GM18505 (cell line): Measurements from ENCODE around the gene SEMA4C.

ENCODE experiments used
- ATAC-seq: cut with Tn5 transposase; IDR thresholded peaks from one replicate; pipeline ENCODE4 v1.9.1; 2021; ENCODE audit not compliant: unreplicated experiment
- POLR2A ChIP-seq: IDR thresholded peaks from 4 replicates; pipeline ENCODE4 v1.6.1; 2011; ENCODE audit warnings: borderline replicate concordance; ENCODE audit not compliant: insufficient read depth, insufficient read length; ENCODE audit errors: extremely low read depth

SEMA4C gene

GRCh38 chr2:96842600-96842999, 27.3 kb downstream of the SEMA4C start:
- ATAC-seq: no peak

GRCh38 chr2:96841701-96842495, 28.0 kb downstream of the SEMA4C start:
- no peak for ATAC-seq
- TF ChIP-seq POLR2A: no peak

More at GRCh38 chr2:96842600-96842999, 27.3 kb downstream of the SEMA4C start:
- no peak for TF ChIP-seq POLR2A

- ATAC-seq: no peak
- TF ChIP-seq POLR2A: no peak
Observed at GRCh38 chr2:96839875-96840850, 29.7 kb downstream of the SEMA4C start.

GRCh38 chr2:96839293-96839874, 30.5 kb downstream of the SEMA4C start:
- ATAC-seq: peak; percentile 67
- no peak for TF ChIP-seq POLR2A

GRCh38 chr2:96838345-96839292, 31.3 kb downstream of the SEMA4C start:
- peak; percentile 8 for ATAC-seq

GRCh38 chr2:96837575-96837974, 32.3 kb downstream of the SEMA4C start:
- ATAC-seq: no peak
- no peak for TF ChIP-seq POLR2A

More at GRCh38 chr2:96838345-96839292, 31.3 kb downstream of the SEMA4C start:
- no peak for TF ChIP-seq POLR2A

- ATAC-seq: no peak
- TF ChIP-seq POLR2A: no peak
Observed at GRCh38 chr2:96835830-96836229, 34.0 kb downstream of the SEMA4C start.

GRCh38 chr2:96832754-96833507, 36.9 kb downstream of the SEMA4C start:
- TF ChIP-seq POLR2A: no peak
- no peak for ATAC-seq

- no peak for ATAC-seq
- no peak for TF ChIP-seq POLR2A
Observed at GRCh38 chr2:96832408-96832753, 37.5 kb downstream of the SEMA4C start.

GRCh38 chr2:96831679-96832078, 38.2 kb downstream of the SEMA4C start:
- no peak for TF ChIP-seq POLR2A
- ATAC-seq: no peak

- no peak for TF ChIP-seq POLR2A
- no peak for ATAC-seq
Observed at GRCh38 chr2:96830044-96830562, 39.8 kb downstream of the SEMA4C start.
